BE2C (cell line): ENCODE results near the gene SLC28A1.
"Not testable (repeated sequence)": the region's sequence is repeated elsewhere in the genome, so short reads cannot be mapped to it uniquely, and the experiment has no call there.

Source experiments
- DNase-seq: peaks from one replicate; pipeline ENCODE4 v3.0.0-alpha.2; 2020
- H3K27me3 ChIP-seq: fragments of 250-450 bp; sonication (Bioruptor Pico); 2 replicates; pipeline ENCODE4 v1.5.1; 2020; ENCODE audit warnings: mild to moderate bottlenecking
- H3K36me3 ChIP-seq: fragments of 250-450 bp; sonication (Bioruptor Pico); 2 replicates; pipeline ENCODE4 v1.5.1; 2020; ENCODE audit warnings: mild to moderate bottlenecking
- H3K4me1 ChIP-seq: fragments of 250-450 bp; sonication (Bioruptor Pico); 2 replicates; pipeline ENCODE4 v1.5.1; 2020
- H3K4me3 ChIP-seq: 2 replicates; pipeline ENCODE4 v1.5.1; 2011; ENCODE audit warnings: low read depth, low read length
- H3K9me3 ChIP-seq: fragments of 250-450 bp; sonication (Bioruptor Pico); 2 replicates; pipeline ENCODE4 v1.5.1; 2020
- TF ChIP-seq, protein P1 (sequence below): IDR thresholded peaks from 2 replicates; pipeline ENCODE4 v1.5.1; 2012; ENCODE audit warnings: mild to moderate bottlenecking, low read depth, low read length

SLC28A1 gene

DNA sequence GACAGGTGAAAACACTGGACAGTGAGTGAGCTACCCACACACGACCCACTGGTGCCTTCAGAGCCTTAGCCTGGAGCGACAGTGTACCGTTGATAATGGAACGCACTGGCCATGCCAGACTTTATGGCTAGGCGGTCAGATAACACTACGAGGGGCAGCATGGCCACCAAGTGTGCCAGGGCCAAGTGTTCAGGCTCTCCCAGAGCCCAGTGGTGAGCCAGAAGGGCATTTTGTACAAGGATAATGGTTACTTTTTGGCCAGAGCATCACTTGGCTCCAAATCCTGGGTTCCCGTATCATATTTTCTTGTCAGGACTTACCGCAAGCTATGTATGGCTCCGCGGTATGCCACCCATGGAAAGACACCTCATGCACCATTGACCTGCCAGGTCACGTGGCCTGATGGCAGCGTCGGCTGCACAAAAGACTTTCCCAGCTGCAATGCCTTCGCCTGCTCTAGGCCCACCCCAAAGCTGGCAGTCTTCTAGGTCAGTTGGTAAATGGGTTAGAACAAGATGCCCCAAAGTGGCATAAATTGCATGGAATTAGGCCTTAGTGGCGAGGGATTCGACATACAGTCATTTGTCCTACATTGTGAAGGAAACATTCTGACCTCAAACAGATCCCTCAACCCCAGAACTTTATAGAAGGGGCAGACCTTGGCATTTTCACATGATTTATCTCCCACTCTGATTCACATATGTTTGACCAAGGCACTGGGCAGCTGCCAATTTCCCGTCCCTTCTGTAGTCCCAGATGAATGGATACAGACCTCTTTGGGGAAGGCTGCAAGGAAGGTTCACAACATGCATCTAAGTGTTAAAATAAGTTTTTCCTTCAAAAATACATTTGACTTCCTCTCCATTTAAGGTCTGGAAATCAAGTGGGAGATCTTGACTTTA is 12.2 kb upstream of the SLC28A1 start:
- DNase-seq: no peak
- Histone ChIP-seq H3K4me1 (peaks cover 8% of the 10 kb centered on the region), H3K4me3 (no peak overlapping the region), H3K27me3 (no peaks in the 10 kb centered on the region), H3K9me3 (no peaks in the 10 kb centered on the region), H3K36me3 (no peaks in the 10 kb centered on the region)
- TF ChIP-seq, protein P1, sequence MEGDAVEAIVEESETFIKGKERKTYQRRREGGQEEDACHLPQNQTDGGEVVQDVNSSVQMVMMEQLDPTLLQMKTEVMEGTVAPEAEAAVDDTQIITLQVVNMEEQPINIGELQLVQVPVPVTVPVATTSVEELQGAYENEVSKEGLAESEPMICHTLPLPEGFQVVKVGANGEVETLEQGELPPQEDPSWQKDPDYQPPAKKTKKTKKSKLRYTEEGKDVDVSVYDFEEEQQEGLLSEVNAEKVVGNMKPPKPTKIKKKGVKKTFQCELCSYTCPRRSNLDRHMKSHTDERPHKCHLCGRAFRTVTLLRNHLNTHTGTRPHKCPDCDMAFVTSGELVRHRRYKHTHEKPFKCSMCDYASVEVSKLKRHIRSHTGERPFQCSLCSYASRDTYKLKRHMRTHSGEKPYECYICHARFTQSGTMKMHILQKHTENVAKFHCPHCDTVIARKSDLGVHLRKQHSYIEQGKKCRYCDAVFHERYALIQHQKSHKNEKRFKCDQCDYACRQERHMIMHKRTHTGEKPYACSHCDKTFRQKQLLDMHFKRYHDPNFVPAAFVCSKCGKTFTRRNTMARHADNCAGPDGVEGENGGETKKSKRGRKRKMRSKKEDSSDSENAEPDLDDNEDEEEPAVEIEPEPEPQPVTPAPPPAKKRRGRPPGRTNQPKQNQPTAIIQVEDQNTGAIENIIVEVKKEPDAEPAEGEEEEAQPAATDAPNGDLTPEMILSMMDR: no peak

DNA sequence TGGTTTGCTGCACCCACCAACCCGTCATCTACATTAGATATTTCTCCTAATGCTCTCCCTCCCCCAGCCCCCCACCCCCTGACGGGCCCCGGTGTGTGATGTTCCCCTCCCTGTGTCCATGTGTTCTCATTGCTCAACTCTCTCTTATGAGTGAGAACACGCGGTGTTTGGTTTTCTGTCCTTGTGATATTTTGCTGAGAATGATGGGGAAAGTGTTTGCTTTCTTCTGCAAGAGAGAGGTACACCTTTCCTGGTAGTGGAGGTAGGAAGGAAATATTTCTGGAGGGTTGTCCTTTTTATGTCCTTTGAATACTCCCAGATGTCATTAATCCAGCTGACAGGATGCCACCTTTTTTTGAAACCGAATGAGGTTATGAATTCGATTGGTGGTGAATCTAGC is 10.5 kb upstream of the SLC28A1 start:
- H3K36me3 ChIP-seq: no peaks in the 10 kb centered on the region
- no peak for DNase-seq
- H3K4me3 ChIP-seq: no peak overlapping the region
- no peaks in the 10 kb centered on the region for H3K27me3 ChIP-seq
- H3K4me1 ChIP-seq: peaks cover 8% of the 10 kb centered on the region
- TF ChIP-seq, protein P1: no peak
- H3K9me3 ChIP-seq: no peaks in the 10 kb centered on the region

DNA sequence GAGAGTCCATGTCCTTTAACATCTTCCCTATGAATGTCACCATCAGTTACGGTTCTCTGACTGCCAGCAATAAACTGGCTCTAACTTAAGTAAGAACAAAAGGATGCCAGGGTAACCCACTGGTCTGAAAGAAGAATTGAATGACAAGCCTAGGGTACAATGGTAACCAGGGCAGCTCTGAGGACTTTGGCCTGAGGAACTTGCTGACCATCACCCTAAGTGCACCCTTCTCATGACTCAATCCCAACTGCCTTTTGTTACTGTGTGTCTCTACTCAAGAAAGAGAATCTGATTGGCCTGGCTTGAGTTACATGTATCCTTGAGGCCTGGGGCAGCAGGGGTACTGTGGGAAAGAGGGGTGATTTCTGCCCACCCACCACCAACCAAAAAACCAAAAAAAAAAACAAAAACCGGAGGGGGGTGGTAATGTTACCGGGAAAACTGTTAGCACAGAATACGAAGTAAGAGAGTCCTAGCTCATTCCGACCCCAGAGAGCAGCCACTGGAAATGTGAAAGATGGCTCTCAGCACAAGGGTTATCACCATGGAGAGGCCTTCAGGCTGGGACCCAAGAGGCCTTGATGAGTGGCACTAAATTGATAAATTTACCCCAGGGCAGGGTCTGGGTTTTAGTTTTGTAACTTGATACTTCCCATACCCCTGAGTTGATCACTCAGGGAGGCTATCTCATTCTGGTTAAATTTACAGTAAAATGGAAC is 9.3 kb upstream of the SLC28A1 start:
- Histone ChIP-seq H3K4me1 (peaks cover 8% of the 10 kb centered on the region), H3K36me3 (no peaks in the 10 kb centered on the region), H3K4me3 (no peak overlapping the region), H3K9me3 (no peaks in the 10 kb centered on the region), H3K27me3 (no peaks in the 10 kb centered on the region)
- TF ChIP-seq, protein P1: no peak
- DNase-seq: peak; percentile 40

DNA sequence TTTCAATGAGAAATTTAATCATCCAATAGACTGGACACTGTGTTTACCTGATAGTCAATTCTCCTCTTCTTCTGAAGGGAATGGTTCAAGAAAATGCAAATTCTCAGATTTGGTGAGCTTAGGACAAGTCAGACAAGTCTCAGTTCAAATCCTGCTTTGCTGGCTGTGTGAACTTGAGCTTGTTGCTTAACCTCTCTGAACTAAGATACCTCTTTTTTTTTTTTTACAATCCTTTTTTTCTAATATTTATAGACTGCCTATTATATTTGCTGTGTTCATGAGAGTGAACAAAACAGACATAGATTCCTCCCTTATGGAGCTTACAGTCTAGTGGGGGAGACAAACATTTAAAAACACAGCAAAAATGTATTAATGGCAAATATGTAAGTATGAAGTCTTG is 8.2 kb upstream of the SLC28A1 start:
- no peak overlapping the region for H3K4me3 ChIP-seq
- no peak for DNase-seq
- H3K36me3 ChIP-seq: no peaks in the 10 kb centered on the region
- H3K4me1 ChIP-seq: peaks cover 8% of the 10 kb centered on the region
- H3K27me3 ChIP-seq: no peaks in the 10 kb centered on the region
- H3K9me3 ChIP-seq: no peaks in the 10 kb centered on the region
- TF ChIP-seq, protein P1: no peak

DNA sequence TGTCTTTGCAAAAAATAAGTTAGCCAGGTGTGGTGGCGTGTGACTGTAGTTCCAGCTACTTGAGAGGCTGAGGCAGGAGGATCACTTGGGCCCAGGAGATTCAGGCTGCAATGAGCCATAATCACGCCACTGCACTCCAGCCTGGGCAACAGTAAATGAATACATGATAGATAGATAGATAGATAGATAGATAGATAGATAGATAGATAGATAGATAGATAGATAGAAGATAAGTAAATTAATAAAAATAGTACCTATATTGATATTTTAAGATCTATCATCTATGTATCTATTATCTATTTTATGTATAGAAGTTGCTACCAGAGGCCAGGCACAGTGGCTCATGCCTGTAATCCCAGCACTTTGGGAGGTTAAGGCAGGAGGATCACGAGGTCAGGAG is 6.8 kb upstream of the SLC28A1 start:
- not testable (repeated sequence) for DNase-seq, H3K9me3 ChIP-seq

DNA sequence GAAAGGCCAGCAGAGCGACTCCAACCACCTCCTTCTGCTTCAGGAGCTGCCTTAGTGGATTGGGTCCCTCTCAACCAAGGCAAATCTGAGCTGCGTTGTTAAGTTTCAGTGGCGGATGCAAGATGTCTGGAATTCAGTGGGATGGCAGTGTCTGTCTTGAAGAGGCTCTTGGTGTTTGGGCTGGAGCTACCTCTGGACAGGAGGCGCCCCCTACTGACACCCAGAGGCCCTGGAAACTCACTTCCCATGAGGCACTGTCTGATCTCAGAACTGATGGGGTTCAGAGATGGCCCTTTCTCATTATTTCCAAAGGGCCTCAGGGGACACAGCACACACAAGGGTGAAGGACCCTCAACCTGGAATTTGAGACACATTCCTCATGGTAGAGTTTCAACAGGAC is 6.0 kb upstream of the SLC28A1 start:
- Histone ChIP-seq H3K4me3 (no peak overlapping the region), H3K36me3 (no peaks in the 10 kb centered on the region), H3K4me1 (peaks cover 4% of the 10 kb centered on the region; the same call in 1 of the 2 replicates), H3K9me3 (no peaks in the 10 kb centered on the region), H3K27me3 (no peaks in the 10 kb centered on the region)
- DNase-seq: peak; percentile 61
- TF ChIP-seq, protein P1: peak; percentile 78

More for the DNA sequence above, 6.8 kb upstream of the SLC28A1 start:
- not testable (repeated sequence) for H3K4me3 ChIP-seq, H3K36me3 ChIP-seq, H3K27me3 ChIP-seq, H3K4me1 ChIP-seq
